Epithelial cell of prostate (primary cell): ENCODE data around the gene NKAPL.

Source experiments
- DNase-seq: peaks from one replicate; pipeline ENCODE4 v3.0.0-alpha.2; 2011; ENCODE audit warnings: low read depth, low spot score
- H3K27ac ChIP-seq: fragments of 450-650 bp; 2 replicates; pipeline ENCODE4 v1.5.1; 2017; ENCODE audit warnings: mild to moderate bottlenecking

NKAPL gene

GRCh38 chr6:28243946-28244345, 15.2 kb upstream of the NKAPL start:
- H3K27ac ChIP-seq = no peak overlapping the region
- no peak for DNase-seq

GRCh38 chr6:28245206-28245941, 13.7 kb upstream of the NKAPL start:
- DNase-seq = no peak
- no peak overlapping the region for H3K27ac ChIP-seq

- no peak overlapping the region for H3K27ac ChIP-seq
- no peak for DNase-seq
Measured at GRCh38 chr6:28248916-28249315, 10.2 kb upstream of the NKAPL start.

GRCh38 chr6:28250747-28251146, 8.3 kb upstream of the NKAPL start:
- no peak for DNase-seq
- H3K27ac ChIP-seq = no peak overlapping the region

- peak overlapping the region; percentile 38 for H3K27ac ChIP-seq
- DNase-seq = no peak
Measured at GRCh38 chr6:28251661-28252008, 7.5 kb upstream of the NKAPL start.

GRCh38 chr6:28252009-28252975, 6.8 kb upstream of the NKAPL start, which contains the start of gene ZKSCAN4:
Gene ZKSCAN4 (minus strand): TSS chr6:28252269. CDS start chr6:28251980, 289 bp downstream.
- peak within 1 kb of the TSS; percentile 38 for H3K27ac ChIP-seq
- peak; percentile 67 for DNase-seq

GRCh38 chr6:28254121-28254519, 5.0 kb upstream of the NKAPL start:
- DNase-seq = no peak
- H3K27ac ChIP-seq = no peak overlapping the region

GRCh38 chr6:28257042-28257441, 2.1 kb upstream of the NKAPL start:
- DNase-seq = no peak

GRCh38 chr6:28263922-28264321, 4.8 kb downstream of the NKAPL start:
- no peak for DNase-seq
- no peak overlapping the region for H3K27ac ChIP-seq

More at GRCh38 chr6:28257042-28257441, 2.1 kb upstream of the NKAPL start:
- no peak overlapping the region for H3K27ac ChIP-seq

- no peak overlapping the region for H3K27ac ChIP-seq
- DNase-seq = no peak
Measured at GRCh38 chr6:28264834-28265401, 5.8 kb downstream of the NKAPL start.

- no peak for DNase-seq
- peak overlapping the region; percentile 76 for H3K27ac ChIP-seq
Measured at GRCh38 chr6:28266563-28266961, 7.5 kb downstream of the NKAPL start.

- peak within 1 kb of the TSS; percentile 76 for H3K27ac ChIP-seq
- peak; percentile 39 for DNase-seq
Measured at GRCh38 chr6:28266962-28267694, 8.0 kb downstream of the NKAPL start, which contains the start of gene ZSCAN26. Gene ZSCAN26 (plus strand): TSS chr6:28267143. CDS start chr6:28271920, 4,777 bp downstream.

GRCh38 chr6:28267695-28268059, 8.6 kb downstream of the NKAPL start:
- no peak for DNase-seq
- H3K27ac ChIP-seq = peak overlapping the region; percentile 76

GRCh38 chr6:28269492-28269891, 10.4 kb downstream of the NKAPL start:
- H3K27ac ChIP-seq = peak overlapping the region; percentile 67
- peak; percentile 48 for DNase-seq

- H3K27ac ChIP-seq = no peak overlapping the region
- DNase-seq = no peak
Measured at GRCh38 chr6:28274888-28275287, 15.8 kb downstream of the NKAPL start.

GRCh38 chr6:28277746-28278145, 18.6 kb downstream of the NKAPL start:
- no peak overlapping the region for H3K27ac ChIP-seq
- DNase-seq = no peak

- no peak for DNase-seq
- H3K27ac ChIP-seq = no peak overlapping the region
Measured at GRCh38 chr6:28280595-28281287, 21.6 kb downstream of the NKAPL start.

GRCh38 chr6:28281288-28282064, 22.4 kb downstream of the NKAPL start, which contains the start of gene PGBD1:
Gene PGBD1 (plus strand): TSS chr6:28281572. CDS start chr6:28283814, 2,242 bp downstream.
- DNase-seq = no peak
- H3K27ac ChIP-seq = peak within 1 kb of the TSS; percentile 5

- H3K27ac ChIP-seq = no peak overlapping the region
- no peak for DNase-seq
Measured at GRCh38 chr6:28282926-28283325, 23.8 kb downstream of the NKAPL start.
